Measurements from ENCODE around the gene APBA2.

The APBA2 gene

GRCh38 chr15:29121907-29122306 is 236.1 kb downstream of the APBA2 start:
- TF ChIP-seq CTCF (conservative IDR thresholded peaks at IDR 0.05) (no peak), ZFX (IDR thresholded peaks at IDR 0.05) (no peak)

GRCh38 chr15:29122506-29122905 is 236.7 kb downstream of the APBA2 start:
- TF ChIP-seq ZFX (IDR thresholded peaks at IDR 0.05) (no peak), CTCF (conservative IDR thresholded peaks at IDR 0.05) (no peak)
- no peak overlapping the region for H3K27ac ChIP-seq

More at GRCh38 chr15:29121907-29122306, 236.1 kb downstream of the APBA2 start:
- H3K27ac ChIP-seq: no peak overlapping the region

- H3K27ac ChIP-seq: no peak overlapping the region
- no peak for TF ChIP-seq ZFX (IDR thresholded peaks at IDR 0.05)
- no peak for TF ChIP-seq CTCF (conservative IDR thresholded peaks at IDR 0.05)
Measured at GRCh38 chr15:29123171-29123570, 237.4 kb downstream of the APBA2 start.

- no peak for TF ChIP-seq ZFX (IDR thresholded peaks at IDR 0.05)
- no peak for TF ChIP-seq CTCF (conservative IDR thresholded peaks at IDR 0.05)
- H3K27ac ChIP-seq: no peak overlapping the region
Measured at GRCh38 chr15:29123991-29124390, 238.2 kb downstream of the APBA2 start.

GRCh38 chr15:29124581-29125381 is 239.0 kb downstream of the APBA2 start:
- no peak overlapping the region for H3K27ac ChIP-seq
- TF ChIP-seq ZFX (IDR thresholded peaks at IDR 0.05) (no peak), CTCF (conservative IDR thresholded peaks at IDR 0.05) (no peak; the same call in 1 of the 2 replicates)

DNA sequence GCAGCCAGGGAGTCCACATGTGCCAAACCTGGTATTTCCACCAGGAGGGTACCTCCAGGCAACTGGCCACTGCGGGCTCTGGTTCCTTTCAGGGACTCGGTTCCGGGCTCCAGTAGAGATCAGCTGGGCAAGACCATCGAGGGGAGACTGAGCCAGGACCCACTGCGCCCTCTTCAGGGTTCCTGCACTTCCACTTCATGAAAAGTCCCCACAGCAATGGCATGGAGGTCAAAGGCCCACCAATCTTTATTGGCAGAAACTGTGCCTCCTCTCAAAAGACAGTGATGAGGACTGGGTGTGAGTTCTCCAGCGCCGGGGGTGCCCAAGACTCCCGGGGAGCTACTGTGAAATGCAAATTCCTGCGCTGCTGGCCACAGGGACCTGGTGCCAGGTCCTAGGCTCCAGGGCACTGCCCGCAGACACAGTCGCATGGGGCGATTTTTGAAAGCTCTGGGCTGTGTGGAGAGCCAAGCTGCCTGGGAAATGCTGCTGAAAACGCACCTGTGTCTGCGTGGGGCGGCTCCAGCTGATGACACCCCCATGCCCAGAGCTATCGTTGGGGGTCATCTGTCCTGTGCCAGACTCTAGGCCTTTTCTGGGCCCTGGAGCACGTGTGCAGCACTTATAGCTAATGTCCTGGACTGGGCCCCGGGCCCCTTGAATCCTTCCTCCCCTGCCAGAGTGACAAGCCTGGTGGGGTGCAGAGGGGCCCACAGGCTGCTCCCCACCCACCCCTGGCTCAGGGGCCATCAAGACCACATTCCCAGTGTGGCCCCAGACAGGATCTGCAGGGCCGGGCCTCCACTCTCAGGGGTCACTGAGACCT is 239.8 kb downstream of the APBA2 start:
- TF ChIP-seq ZFX (IDR thresholded peaks at IDR 0.05) (no peak), CTCF (conservative IDR thresholded peaks at IDR 0.05) (no peak; the same call in 1 of the 2 replicates)

DNA sequence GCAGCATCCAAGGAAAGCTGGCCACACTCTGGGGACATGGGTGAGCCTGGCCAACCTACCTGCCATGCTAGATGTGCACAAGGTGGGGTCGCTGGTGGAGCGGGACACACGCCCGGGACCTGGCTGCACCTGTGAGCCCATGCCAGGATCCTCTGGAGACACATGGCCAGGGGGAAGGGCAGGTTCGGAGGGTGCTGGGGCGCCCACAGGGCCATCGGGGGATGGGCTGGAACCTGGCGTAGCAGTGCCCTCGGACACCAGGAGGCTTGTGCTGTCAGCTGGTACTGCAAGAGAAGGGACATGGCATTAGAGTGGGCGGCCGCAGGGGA is 240.4 kb downstream of the APBA2 start:
- TF ChIP-seq ZFX (IDR thresholded peaks at IDR 0.05) (no peak), CTCF (conservative IDR thresholded peaks at IDR 0.05) (no peak)
- no peak overlapping the region for H3K27ac ChIP-seq

More for the DNA sequence above, 239.8 kb downstream of the APBA2 start:
- no peak overlapping the region for H3K27ac ChIP-seq

Measured in C4-2B (cell line).